Lower leg skin (tissue), 3 donors: ENCODE results near the gene TDRD6.

Experiments used
- POLR2A ChIP-seq, 2 donors: fragments of 450-650 bp; IDR thresholded peaks; one replicate each; pipeline ENCODE4 v1.6.1; 2016 to 2017; ENCODE audit warnings: antibody characterized with exemption in 2 of 2, mild to moderate bottlenecking in 1 of 2, moderate library complexity in 1 of 2
- TF ChIP-seq, protein P1 (sequence below), 3 donors: fragments of 450-650 bp; IDR thresholded peaks; one replicate each; pipeline ENCODE4 v1.5.1; 2016; ENCODE audit warnings: antibody characterized with exemption in 3 of 3, mild to moderate bottlenecking in 3 of 3, moderate library complexity in 2 of 3

GRCh38 chr6:46688966-46689335 is 1.3 kb downstream of the TDRD6 start:
- TF ChIP-seq, protein P1, sequence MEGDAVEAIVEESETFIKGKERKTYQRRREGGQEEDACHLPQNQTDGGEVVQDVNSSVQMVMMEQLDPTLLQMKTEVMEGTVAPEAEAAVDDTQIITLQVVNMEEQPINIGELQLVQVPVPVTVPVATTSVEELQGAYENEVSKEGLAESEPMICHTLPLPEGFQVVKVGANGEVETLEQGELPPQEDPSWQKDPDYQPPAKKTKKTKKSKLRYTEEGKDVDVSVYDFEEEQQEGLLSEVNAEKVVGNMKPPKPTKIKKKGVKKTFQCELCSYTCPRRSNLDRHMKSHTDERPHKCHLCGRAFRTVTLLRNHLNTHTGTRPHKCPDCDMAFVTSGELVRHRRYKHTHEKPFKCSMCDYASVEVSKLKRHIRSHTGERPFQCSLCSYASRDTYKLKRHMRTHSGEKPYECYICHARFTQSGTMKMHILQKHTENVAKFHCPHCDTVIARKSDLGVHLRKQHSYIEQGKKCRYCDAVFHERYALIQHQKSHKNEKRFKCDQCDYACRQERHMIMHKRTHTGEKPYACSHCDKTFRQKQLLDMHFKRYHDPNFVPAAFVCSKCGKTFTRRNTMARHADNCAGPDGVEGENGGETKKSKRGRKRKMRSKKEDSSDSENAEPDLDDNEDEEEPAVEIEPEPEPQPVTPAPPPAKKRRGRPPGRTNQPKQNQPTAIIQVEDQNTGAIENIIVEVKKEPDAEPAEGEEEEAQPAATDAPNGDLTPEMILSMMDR (IDR thresholded peaks at IDR 0.05), result no peak
- no peak for TF ChIP-seq POLR2A (IDR thresholded peaks at IDR 0.05)
